Stimulated activated naive B cell treated with anti-CD40 and anti-IgM and Interleukin-4, amounts not matched to agents 10 μg/mL and 1 μg/mL and 100 μg/mL, for 72 hours (primary cell): ENCODE data around the gene IFT22.
"Not testable (repeated sequence)": the region's sequence is repeated elsewhere in the genome, so short reads cannot be mapped to it uniquely, and the experiment has no call there.

ENCODE experiments used
- ATAC-seq, 2 donors: fragments of 150-1000 bp; cut with Tn5 transposase; replicated peaks; 2 replicates each; pipeline ENCODE4 v1.10.0; 2021; ENCODE audit warnings: moderate library complexity in 1 of 2
- DNase-seq: peaks from one replicate; pipeline ENCODE4 v3.0.0; 2021
- H3K27ac Mint-ChIP-seq: one replicate; pipeline ENCODE4 v1.8.0; 2022; ENCODE audit warnings: mild to moderate bottlenecking, mixed read lengths
- H3K27me3 Mint-ChIP-seq, 2 donors: one replicate each; pipeline ENCODE4 v1.8.0; 2022; ENCODE audit warnings: mixed read lengths in 2 of 2
- H3K36me3 Mint-ChIP-seq, 2 donors: one replicate each; pipeline ENCODE4 v1.8.0; 2022; ENCODE audit warnings: mixed read lengths in 2 of 2, mild to moderate bottlenecking in 1 of 2
- H3K4me1 Mint-ChIP-seq, 2 donors: one replicate each; pipeline ENCODE4 v1.8.0; 2022; ENCODE audit warnings: mixed read lengths in 2 of 2, mild to moderate bottlenecking in 1 of 2
- H3K4me3 Mint-ChIP-seq, 2 donors: one replicate each; pipeline ENCODE4 v1.8.0; 2022; ENCODE audit warnings: mild to moderate bottlenecking in 2 of 2, mixed read lengths in 2 of 2, moderate library complexity in 1 of 2
- H3K9me3 Mint-ChIP-seq, 2 donors: one replicate each; pipeline ENCODE4 v1.8.0; 2022; ENCODE audit warnings: mixed read lengths in 2 of 2, mild to moderate bottlenecking in 1 of 2

Gene IFT22

DNA sequence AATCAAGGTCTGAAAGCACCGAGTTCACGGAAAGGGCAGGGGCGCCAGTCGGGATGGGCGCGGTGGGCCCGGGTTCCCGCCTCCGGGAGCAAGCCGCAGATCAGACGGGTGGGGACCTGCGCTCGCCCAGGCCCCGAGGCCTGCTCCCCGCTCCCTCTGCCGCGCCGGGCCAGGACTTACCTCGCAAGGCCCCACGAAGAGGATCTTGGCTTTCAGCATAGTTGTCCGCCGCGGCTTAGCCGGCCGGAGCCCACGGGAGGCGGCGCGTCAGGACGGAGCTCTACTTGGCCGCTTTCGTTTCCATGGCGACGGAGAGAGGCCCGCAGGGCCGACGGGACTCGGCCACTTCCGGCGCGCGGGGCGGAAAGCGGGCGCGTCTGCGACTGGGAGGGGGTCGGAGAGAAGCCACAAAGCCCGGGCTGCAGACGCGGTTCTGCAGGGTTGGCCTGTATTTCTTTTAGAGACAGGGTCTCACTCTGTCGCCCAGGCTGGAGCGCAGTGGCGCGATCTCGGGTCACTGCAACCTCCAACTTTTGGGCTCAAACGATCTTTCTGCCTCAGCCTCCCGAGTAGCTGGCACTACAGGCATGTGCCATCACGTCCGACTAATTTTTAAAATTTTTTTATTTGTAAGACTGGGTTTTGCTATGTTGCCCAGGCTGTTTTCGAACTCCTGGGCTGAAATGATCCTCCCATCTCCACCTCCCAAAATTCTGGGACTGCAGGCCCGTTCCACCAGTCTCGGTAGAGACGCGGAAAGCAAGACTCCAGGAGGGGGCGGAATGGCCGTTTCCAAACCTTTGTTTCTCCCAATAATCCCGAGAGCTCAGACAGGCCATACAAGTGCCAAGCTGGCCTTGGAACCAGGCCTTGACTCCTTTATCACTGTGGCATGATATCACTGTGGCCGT is at the start of gene IFT22:
Gene IFT22 (minus strand): TSS at position 322 of the 911 bp plus-strand sequence. CDS start 103 bp downstream, at position 219.
- DNase-seq, result peak; percentile 85
- peaks cover 7 to 17% of the 10 kb centered on the region in 2 donors for H3K4me1 Mint-ChIP-seq
- H3K27me3 Mint-ChIP-seq, result no peaks in the 10 kb centered on the region
- H3K4me3 Mint-ChIP-seq, result peak within 1 kb of the TSS; percentile 91
- peaks cover 0 to 5% of the 10 kb centered on the region in 2 donors for H3K36me3 Mint-ChIP-seq
- H3K9me3 Mint-ChIP-seq, result no peaks in the 10 kb centered on the region
- peak within 1 kb of the TSS; percentile 93 for H3K27ac Mint-ChIP-seq
- ATAC-seq, result peak; percentile 98

GRCh38 chr7:101370836-101371235 is 49.2 kb upstream of the IFT22 start:
- peaks cover 26 to 28% of the 10 kb centered on the region in 2 donors for H3K27me3 Mint-ChIP-seq
- H3K36me3 Mint-ChIP-seq, result peaks cover 0 to 5% of the 10 kb centered on the region in 2 donors
- DNase-seq (peak; percentile 8), ATAC-seq (peak; percentile 69 to 75)
- H3K27ac Mint-ChIP-seq, result no peak overlapping the region
- H3K4me3 Mint-ChIP-seq, result no peak overlapping the region
- peaks cover 12 to 20% of the 10 kb centered on the region in 2 donors for H3K4me1 Mint-ChIP-seq
- peaks cover 4 to 6% of the 10 kb centered on the region in 2 donors for H3K9me3 Mint-ChIP-seq

GRCh38 chr7:101368422-101369165 is 47.0 kb upstream of the IFT22 start:
- Mint-ChIP-seq H3K27me3 (peaks cover 25 to 29% of the 10 kb centered on the region in 2 donors), H3K9me3 (peaks cover 4 to 6% of the 10 kb centered on the region in 2 donors), H3K4me1 (peaks cover 16 to 35% of the 10 kb centered on the region in 2 donors), H3K27ac (peak overlapping the region; percentile 62), H3K36me3 (peaks cover 0 to 5% of the 10 kb centered on the region in 2 donors), H3K4me3 (no peak overlapping the region)
- ATAC-seq, result no peak
- DNase-seq, result no peak

GRCh38 chr7:101367676-101368075 is 46.1 kb upstream of the IFT22 start:
- DNase-seq (no peak), ATAC-seq (peak in 1 of 2 donors; percentile 4)
- peaks cover 4 to 6% of the 10 kb centered on the region in 2 donors for H3K9me3 Mint-ChIP-seq
- H3K27ac Mint-ChIP-seq, result no peak overlapping the region
- H3K4me3 Mint-ChIP-seq, result no peak overlapping the region
- H3K27me3 Mint-ChIP-seq, result peaks cover 18 to 29% of the 10 kb centered on the region in 2 donors
- peaks cover 0 to 5% of the 10 kb centered on the region in 2 donors for H3K36me3 Mint-ChIP-seq
- peaks cover 16 to 35% of the 10 kb centered on the region in 2 donors for H3K4me1 Mint-ChIP-seq

DNA sequence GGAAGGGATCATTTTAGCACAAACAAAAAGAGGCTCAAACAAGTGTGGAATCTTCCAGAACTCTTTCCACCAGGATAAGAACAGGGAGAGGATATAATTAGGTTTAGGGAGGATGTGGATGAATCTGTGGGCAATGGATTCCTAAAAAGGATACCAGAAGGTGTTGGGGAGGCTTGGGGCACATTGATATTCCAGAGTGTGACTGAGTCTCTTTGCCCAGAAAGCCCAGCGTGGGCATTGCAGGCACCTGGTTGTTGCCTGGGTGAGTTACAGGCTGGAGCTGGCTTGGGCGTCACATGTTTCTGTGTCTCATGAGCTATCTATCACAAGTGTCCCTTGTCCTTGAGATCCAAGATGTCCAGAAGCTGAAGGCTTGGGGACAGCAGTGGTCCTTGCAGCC is 44.3 kb upstream of the IFT22 start:
- H3K4me1 Mint-ChIP-seq, result peaks cover 15 to 33% of the 10 kb centered on the region in 2 donors
- ATAC-seq (no peak), DNase-seq (no peak)
- H3K4me3 Mint-ChIP-seq, result no peak overlapping the region
- peaks cover 0 to 5% of the 10 kb centered on the region in 2 donors for H3K36me3 Mint-ChIP-seq
- H3K27ac Mint-ChIP-seq, result no peak overlapping the region
- H3K27me3 Mint-ChIP-seq, result peaks cover 23 to 31% of the 10 kb centered on the region in 2 donors
- H3K9me3 Mint-ChIP-seq, result peaks cover 4 to 6% of the 10 kb centered on the region in 2 donors

DNA sequence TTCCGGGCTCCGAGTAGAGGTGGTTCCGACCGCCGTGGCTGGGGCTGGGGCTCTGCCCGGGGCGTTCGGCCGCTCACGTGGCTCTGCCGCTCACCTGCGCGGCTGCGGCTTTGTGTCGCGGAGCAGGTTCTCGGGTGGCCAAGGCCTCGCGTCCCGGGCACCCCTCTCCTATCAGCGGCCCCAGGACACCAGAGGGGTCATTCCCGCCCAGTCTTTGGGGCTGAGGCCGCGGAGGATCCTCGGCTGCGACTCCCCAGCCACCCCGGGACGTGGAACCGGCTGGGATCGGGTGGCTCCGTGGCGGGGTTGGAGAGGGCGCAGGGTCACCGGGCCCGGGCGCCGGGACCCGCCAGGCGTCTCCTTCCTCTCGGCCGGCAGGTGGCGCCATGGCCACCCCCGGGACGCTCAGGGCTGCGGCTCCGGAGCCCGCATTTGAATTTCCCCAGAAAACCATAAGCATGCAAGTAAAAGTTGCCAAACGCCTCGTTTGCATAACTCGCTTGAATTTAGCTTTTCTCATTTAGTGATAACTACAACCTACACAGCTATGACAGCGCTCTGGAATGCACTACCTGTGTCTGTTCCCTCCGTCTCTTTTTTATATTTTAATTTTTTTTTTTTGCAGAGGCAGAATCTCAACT is 42.2 kb upstream of the IFT22 start:
- no peak overlapping the region for H3K27ac Mint-ChIP-seq
- peak; percentile 62 for DNase-seq

DNA sequence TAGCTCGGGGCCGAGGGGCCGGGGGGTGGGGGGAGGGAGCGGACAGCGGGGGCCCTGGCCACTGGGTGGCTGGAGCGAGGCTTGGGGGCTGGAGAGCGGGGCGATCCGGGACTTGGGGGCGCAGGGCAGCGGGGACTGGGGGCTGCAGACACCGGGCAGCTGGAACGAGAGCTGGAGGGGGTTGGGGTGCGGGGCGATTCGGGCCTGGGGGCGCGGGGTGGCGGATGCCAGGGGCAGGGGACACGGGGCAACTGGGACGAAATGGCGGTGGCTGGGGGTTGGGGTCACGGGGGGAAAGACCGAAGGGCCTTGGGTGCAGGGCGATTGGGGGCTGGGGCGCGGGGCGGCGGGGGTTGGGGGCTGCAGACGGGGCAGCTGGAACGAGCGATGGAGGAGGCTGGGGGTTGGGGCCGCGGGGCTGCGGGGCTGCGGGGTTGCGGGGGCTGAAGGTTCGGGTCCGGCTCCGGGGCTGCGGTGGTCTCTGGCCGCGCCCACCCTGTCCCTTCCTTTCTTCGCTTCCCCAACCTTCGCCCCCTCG is 41.7 kb upstream of the IFT22 start:
- Mint-ChIP-seq H3K4me3 (peak overlapping the region; percentile 48 to 78), H3K4me1 (peaks cover 9 to 26% of the 10 kb centered on the region in 2 donors)
- DNase-seq, result no peak

More for the DNA sequence above, 42.2 kb upstream of the IFT22 start:
- ATAC-seq, result peak; percentile 92 to 93
- Mint-ChIP-seq H3K9me3 (peaks cover 4 to 6% of the 10 kb centered on the region in 2 donors), H3K27me3 (peaks cover 23 to 25% of the 10 kb centered on the region in 2 donors), H3K36me3 (peaks cover 0 to 5% of the 10 kb centered on the region in 2 donors), H3K4me1 (peaks cover 9 to 27% of the 10 kb centered on the region in 2 donors), H3K4me3 (peak overlapping the region; percentile 48 to 78)

GRCh38 chr7:101362334-101363195 is 41.0 kb upstream of the IFT22 start, which contains the start of gene COL26A1:
COL26A1 (plus strand) TSS chr7:101362875; CDS start chr7:101363033, 158 bp downstream.
- Mint-ChIP-seq H3K9me3 (no peaks in the 10 kb centered on the region), H3K36me3 (peaks cover 0 to 3% of the 10 kb centered on the region in 2 donors), H3K4me1 (peaks cover 5 to 21% of the 10 kb centered on the region in 2 donors), H3K4me3 (peak within 1 kb of the TSS; percentile 61 to 78), H3K27me3 (peaks cover 18 to 24% of the 10 kb centered on the region in 2 donors), H3K27ac (no peak within 1 kb of the TSS)
- ATAC-seq (peak in 1 of 2 donors; percentile 17), DNase-seq (peak; percentile 15)

More for the DNA sequence above, 41.7 kb upstream of the IFT22 start:
- H3K9me3 Mint-ChIP-seq, result peaks cover 4 to 6% of the 10 kb centered on the region in 2 donors
- H3K27ac Mint-ChIP-seq, result no peak overlapping the region
- no peak for ATAC-seq
- H3K27me3 Mint-ChIP-seq, result peaks cover 23 to 24% of the 10 kb centered on the region in 2 donors
- peaks cover 0 to 5% of the 10 kb centered on the region in 2 donors for H3K36me3 Mint-ChIP-seq

- no peaks in the 10 kb centered on the region for H3K36me3 Mint-ChIP-seq
- H3K27ac Mint-ChIP-seq, result no peak overlapping the region
- H3K4me3 Mint-ChIP-seq, result no peak overlapping the region
- H3K9me3 Mint-ChIP-seq, result no peaks in the 10 kb centered on the region
- no peak for ATAC-seq
- H3K4me1 Mint-ChIP-seq, result no peaks in the 10 kb centered on the region
- H3K27me3 Mint-ChIP-seq, result peaks cover 20 to 29% of the 10 kb centered on the region in 2 donors
- no peak for DNase-seq
Measured at GRCh38 chr7:101357433-101357832, 35.8 kb upstream of the IFT22 start.

DNA sequence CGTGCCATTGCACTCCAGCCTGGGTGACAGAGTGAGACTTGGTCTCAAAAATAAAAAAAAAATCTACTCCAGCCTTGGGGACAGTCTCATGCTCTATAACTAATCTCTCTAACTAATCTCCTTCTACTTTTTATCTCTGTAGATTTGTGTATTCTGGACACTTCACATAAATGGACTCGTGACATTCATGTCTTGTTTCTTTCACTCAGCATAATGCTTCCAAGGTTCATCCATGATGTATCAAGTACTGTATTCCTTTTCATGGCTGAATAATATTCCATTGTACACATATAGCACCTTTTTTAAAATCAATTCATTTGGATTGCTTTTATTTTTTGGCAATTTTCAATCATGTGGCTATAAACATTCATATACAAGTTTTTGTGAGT is 31.3 kb upstream of the IFT22 start:
- H3K4me3 Mint-ChIP-seq, result no peak overlapping the region

GRCh38 chr7:101349300-101349699 is 27.7 kb upstream of the IFT22 start:
- not testable (repeated sequence) for DNase-seq, H3K4me1 Mint-ChIP-seq, H3K36me3 Mint-ChIP-seq, H3K9me3 Mint-ChIP-seq, H3K27ac Mint-ChIP-seq, H3K4me3 Mint-ChIP-seq, ATAC-seq
- H3K27me3 Mint-ChIP-seq, result peaks cover 28 to 34% of the 10 kb centered on the region in 2 donors

More for the DNA sequence above, 31.3 kb upstream of the IFT22 start:
- Mint-ChIP-seq H3K36me3 (no peaks in the 10 kb centered on the region), H3K27ac (no peak overlapping the region), H3K27me3 (peaks cover 29 to 38% of the 10 kb centered on the region in 2 donors), H3K9me3 (no peaks in the 10 kb centered on the region), H3K4me1 (no peaks in the 10 kb centered on the region)
- no peak for DNase-seq
- ATAC-seq, result no peak

DNA sequence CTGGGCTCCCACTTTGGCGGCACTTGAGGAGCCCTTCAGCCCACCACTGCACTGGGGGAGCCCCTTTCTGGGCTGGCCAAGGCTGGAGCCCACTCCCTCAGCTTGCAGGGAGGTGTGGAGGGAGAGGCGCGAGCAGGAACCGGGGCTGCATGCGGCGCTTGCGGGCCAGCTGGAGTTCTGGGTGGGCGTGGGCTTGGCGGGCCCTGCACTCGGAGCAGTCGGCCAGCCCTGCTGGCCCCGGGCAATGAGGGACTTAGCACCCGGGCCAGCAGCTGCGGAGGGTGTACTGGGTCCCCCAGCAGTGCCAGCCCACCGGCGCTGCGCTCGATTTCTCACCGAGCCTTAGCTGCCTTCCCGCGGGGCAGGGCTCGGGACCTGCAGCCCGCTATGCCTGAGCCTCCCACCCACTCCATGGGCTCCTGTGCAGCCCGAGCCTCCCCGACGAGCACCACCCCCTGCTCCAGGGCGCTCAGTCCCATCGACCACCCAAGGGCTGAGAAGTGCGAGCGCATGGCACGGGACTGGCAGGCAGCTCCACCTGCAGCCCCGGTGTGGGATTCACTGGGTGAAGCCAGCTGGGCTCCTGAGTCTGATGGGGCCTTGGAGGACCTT is 26.9 kb upstream of the IFT22 start:
- DNase-seq, H3K36me3 Mint-ChIP-seq, H3K27ac Mint-ChIP-seq, H3K4me1 Mint-ChIP-seq, ATAC-seq, H3K9me3 Mint-ChIP-seq, H3K4me3 Mint-ChIP-seq: not testable (repeated sequence)
- H3K27me3 Mint-ChIP-seq, result peaks cover 25 to 34% of the 10 kb centered on the region in 2 donors
